GM19239 (cell line): Measurements from ENCODE around the gene DLG2.

Experiments used
- DNase-seq: peaks from one replicate; pipeline ENCODE4 v3.0.0; 2011; ENCODE audit warnings: low spot score; ENCODE audit not compliant: insufficient read length
- FAIRE-seq: peaks from 2 replicates; lab custom pipeline; 2011; peaks lifted over from hg19 to GRCh38; lab: Jason Lieb, UNC

Gene DLG2

GRCh38 chr11:85575388-85575787 lies 51.8 kb downstream of the DLG2 start:
- FAIRE-seq: no peak

GRCh38 chr11:85572056-85572455 lies 55.1 kb downstream of the DLG2 start:
- DNase-seq (no peak), FAIRE-seq (no peak)

More at GRCh38 chr11:85575388-85575787, 51.8 kb downstream of the DLG2 start:
- DNase-seq: no peak

- FAIRE-seq (no peak), DNase-seq (no peak)
Observed at GRCh38 chr11:85569525-85569924, 57.6 kb downstream of the DLG2 start.

GRCh38 chr11:85558411-85558810 lies 68.7 kb downstream of the DLG2 start:
- DNase-seq (no peak), FAIRE-seq (no peak)

- FAIRE-seq: no peak
Observed at GRCh38 chr11:85551881-85552280, 75.3 kb downstream of the DLG2 start.

GRCh38 chr11:85541683-85542082 lies 85.5 kb downstream of the DLG2 start:
- FAIRE-seq (no peak), DNase-seq (no peak)

More at GRCh38 chr11:85551881-85552280, 75.3 kb downstream of the DLG2 start:
- DNase-seq: no peak

- no peak for DNase-seq
- no peak for FAIRE-seq
Observed at GRCh38 chr11:85540635-85541205, 86.4 kb downstream of the DLG2 start.

- DNase-seq: no peak
- no peak for FAIRE-seq
Observed at GRCh38 chr11:85540181-85540580, 87.0 kb downstream of the DLG2 start.

GRCh38 chr11:85539740-85540139 lies 87.4 kb downstream of the DLG2 start:
- FAIRE-seq (no peak), DNase-seq (no peak)

- DNase-seq (no peak), FAIRE-seq (no peak)
Observed at GRCh38 chr11:85539029-85539689, 88.0 kb downstream of the DLG2 start.

- FAIRE-seq (no peak), DNase-seq (no peak)
Observed at GRCh38 chr11:85536438-85536837, 90.7 kb downstream of the DLG2 start.

- DNase-seq: no peak
- FAIRE-seq: no peak
Observed at GRCh38 chr11:85534806-85535205, 92.3 kb downstream of the DLG2 start.

- no peak for DNase-seq
- no peak for FAIRE-seq
Observed at GRCh38 chr11:85531191-85531897, 95.8 kb downstream of the DLG2 start.

GRCh38 chr11:85530634-85531033 lies 96.5 kb downstream of the DLG2 start:
- no peak for FAIRE-seq
- no peak for DNase-seq

- FAIRE-seq: no peak
- no peak for DNase-seq
Observed at GRCh38 chr11:85526564-85526963, 100.6 kb downstream of the DLG2 start.

GRCh38 chr11:85525686-85526085 lies 101.5 kb downstream of the DLG2 start:
- FAIRE-seq (no peak), DNase-seq (no peak)

- DNase-seq: no peak
- FAIRE-seq: no peak
Observed at GRCh38 chr11:85517272-85517671, 109.9 kb downstream of the DLG2 start.

GRCh38 chr11:85495918-85496317 lies 131.2 kb downstream of the DLG2 start:
- FAIRE-seq: no peak
- DNase-seq: no peak

- FAIRE-seq (no peak), DNase-seq (no peak)
Observed at GRCh38 chr11:85494396-85494795, 132.7 kb downstream of the DLG2 start.

GRCh38 chr11:85485902-85486301 lies 141.2 kb downstream of the DLG2 start:
- DNase-seq: no peak
- no peak for FAIRE-seq

GRCh38 chr11:85483861-85484260 lies 143.3 kb downstream of the DLG2 start:
- DNase-seq (no peak), FAIRE-seq (no peak)
